Astrocyte of the hippocampus (primary cell): ENCODE data around the gene ACVR1B.

Source experiments
- DNase-seq: peaks from one replicate; pipeline ENCODE4 v3.0.0; 2011; ENCODE audit warnings: low read depth, low spot score

ACVR1B gene

DNA sequence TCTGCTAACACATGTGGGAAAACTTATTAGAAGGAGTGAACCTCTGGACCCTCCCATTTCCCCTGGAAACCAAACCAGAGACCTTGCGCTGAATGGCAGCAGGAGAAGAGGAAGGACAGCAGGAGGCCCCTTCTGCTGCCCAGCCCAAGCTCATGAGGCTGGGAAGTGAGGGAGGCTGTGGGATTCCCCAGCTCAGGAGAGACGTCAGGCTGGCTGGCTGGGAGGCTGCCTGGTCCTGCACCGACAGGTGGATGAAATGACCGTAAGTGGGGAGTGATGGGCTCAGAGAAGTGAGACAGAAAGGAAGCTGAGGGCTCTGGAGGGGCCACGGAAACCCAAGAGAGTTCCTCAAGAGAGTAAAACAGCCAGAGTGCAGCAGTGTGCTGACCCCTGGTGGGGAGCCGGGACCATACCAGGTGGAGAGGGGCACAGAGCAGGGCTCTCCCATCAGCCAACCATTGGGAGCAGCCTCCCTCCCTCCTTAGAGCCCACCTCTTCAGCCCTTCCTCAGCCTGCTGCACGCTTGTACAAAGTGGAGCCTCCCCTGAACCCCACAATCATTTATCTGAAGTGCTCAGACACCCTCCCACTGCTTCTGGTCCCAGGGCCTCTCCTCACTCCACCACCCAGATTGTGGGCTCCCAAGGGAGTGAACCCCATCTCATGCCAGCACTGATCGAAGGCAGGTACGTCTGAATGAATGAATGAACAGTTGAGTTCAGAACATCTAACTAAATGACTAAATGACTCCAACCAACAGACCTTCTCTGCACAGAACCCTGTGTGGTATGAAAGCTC, 69.2 kb downstream of the ACVR1B start:
- DNase-seq = peak; percentile 73

DNA sequence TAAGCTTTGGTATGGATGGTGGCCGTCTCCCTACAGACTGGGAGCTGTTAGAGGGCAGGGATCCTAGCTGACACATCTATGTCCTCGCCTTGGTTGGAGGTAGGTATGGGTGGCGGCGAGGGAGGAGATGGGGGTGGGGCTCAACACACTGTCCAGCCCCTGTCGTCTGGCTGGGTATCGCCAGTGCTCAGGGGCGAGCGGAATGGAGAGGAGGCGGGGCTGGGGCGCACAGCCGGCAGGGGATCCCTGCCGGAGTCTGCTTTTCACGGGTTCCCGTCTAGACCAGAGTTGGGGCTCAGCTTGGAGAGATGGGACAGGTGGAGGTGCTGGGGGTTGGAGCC, 71.3 kb downstream of the ACVR1B start:
- DNase-seq = no peak

DNA sequence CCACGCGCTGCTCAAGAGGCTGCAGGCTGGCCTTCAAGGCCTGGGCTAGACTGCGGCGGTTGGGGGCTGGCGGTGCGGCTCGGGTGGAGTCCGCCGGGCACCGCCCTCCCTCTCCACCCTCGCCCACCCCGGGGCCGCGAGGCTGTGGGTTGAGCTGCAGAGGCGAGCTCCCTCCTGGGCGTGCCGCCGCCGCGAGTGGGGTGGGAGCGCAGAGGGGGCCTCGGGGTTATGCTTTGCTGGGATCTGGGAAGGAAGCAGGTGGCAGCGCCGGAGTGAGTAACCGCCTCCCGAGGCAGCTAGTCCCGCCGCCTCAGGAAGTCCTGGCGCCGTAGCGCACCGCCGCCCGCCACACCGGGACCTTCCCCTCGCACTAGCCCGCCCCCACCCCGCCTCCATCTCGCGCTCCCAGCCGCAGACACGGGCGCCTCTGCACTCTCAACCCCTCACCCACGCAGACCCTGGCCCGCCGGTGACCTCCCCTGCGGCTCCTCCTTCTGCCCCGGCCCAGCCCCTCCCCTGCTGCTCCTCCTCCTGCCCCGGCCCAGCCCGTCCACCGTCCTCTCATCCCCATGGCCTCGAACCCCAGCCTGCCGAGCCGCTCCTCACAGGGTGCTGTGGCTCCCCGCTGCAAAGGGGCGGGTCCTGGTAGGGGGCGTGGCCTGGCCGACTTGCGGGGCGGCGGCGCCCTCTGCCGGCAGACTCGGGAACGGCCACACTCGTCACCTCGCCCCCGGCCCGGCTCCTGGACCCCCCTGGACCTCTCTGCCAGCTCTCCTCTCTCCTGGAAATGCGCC, 71.9 kb downstream of the ACVR1B start:
- DNase-seq = peak; percentile 87

DNA sequence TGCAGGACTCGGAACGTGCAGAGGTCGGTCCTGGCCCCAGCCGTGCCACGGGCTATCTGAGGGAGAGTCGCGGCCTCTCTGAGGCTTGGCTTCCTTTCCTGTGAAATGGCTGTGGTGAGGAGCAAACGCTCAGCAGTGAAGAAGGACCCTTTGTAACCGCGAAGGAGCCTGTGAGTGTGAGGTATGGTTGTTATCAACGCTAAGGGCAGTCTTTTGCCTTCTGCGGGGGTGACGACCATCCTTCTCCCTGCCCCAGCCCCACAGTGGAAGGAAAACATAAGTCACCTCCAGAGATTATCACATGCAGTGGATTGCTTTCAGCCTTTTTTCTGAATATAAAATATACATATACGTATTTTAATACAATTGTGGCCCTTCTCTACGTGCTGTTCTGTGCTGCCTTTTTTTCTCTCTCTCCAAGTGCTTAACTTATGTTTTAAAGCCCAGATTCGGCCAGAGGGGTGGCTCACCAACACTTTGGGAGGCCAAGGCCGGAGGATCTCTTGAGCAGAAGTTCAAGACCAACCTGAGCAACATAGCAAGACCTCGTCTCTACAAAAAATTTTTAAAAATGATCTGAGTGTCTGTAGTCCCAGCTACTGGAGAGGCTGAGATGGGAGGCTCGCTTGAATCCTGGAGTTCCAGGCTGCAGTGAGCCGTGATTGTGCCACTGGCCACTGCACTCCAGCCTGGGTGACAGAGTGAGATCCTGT, 72.6 kb downstream of the ACVR1B start:
- no peak for DNase-seq

DNA sequence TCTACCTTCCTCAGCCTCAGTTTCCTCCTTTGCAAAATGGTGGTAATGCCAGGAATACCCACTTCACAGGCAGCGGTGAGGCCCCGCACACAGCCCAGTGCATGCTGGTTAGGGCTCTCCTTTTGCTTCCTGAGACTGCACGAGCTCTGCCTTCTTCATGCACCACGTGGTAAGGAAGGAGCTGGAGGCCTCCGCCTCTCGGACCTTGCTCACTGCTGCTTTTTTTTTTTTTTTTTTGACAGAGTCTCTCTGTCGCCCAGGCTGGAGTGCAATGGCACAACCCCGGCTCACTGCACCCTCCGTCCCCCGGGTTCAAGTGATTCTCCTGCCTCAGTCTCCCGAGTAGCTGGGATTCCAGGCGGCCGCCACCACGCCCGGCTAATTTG, 73.3 kb downstream of the ACVR1B start:
- no peak for DNase-seq

DNA sequence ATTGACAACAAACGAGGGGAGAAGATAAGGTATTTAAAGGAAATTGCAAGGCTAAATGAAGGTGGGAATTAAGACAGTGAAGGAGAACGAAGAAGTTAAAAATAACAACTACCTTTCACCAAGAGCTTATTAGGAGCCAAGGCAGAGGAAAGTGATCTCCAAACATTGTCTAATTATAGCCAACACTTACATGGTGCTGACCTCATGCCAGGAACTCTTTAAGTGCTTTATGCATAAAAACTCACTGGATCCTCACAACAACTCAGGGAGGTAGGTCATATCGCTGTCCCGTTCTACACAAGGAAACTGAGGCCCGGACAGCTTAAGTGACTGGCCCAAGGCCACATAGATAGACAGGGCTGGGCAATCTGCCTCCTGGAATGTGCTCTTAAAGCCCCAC, 74.8 kb downstream of the ACVR1B start:
- DNase-seq = no peak

DNA sequence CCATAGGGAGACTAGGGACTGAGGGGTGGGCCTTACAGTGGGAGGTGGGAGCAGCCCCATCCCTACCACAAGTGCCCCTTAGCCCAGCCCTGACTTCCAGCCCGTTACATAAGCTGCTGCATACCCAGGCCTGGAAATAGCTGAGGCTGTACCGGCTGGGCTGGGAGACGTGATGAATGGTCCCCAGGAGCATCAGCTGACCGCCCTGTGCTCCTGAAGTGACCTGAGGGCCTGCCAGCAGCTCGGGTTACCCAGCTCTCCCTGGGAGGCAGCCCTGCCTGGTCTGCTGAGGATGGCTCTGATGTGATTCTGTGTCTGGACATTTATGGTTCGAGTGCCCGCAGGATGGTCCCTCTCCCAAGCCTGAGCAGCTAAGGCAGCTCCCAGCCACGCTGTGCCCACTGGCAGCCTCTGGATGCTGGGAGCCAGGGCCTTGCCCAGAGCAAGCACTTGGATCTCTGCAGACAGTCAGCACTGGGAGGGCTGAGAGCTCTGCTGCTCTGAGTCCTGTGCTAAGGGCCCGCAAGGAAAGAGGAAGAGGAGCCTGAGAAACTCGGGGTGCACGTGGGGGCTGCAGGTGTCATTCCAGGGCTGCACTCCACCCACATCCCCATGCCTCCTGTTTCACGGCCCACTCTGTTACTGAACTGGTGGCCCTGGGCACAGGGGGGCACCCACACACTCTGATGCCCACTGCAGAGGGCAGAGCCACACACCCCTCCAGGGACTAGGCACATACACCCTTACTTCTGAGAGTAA, 75.8 kb downstream of the ACVR1B start:
- no peak for DNase-seq

DNA sequence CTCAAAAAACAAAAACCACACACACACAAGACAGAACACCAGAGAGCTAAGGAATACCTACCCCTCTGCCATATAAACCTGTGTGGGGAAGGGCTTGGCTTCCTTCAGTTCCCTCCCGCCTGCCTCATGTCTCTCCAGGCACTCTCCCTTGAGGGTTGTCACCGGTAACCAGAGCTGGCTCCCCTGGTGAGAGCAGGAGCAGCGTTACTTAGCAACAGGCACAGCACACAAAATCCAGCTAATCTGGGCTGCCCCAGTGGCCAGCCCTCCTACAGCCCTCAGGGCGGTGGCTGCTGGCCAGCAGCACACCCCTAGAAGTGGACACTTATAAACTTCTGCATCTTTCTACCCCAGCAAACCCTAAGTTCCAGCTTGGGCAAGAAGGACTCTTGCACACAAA, 78.2 kb downstream of the ACVR1B start:
- DNase-seq = peak; percentile 82

DNA sequence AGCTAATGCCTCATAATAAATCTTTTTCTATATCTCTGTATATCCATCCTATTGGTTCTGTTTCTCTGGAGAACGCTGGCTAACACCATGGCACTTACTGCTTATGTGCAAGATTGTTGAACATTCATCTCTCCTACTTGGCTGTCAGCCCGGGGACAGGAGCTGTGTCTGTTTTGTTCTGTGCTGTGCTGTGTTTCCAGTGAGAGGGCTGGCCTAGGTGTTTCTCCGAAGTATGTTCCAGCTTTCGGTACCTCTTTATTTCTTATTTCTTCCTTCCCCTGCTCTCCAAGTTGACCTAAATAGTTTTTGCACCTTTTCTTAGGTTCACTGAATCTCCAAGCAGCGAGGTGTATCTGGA, 80.9 kb downstream of the ACVR1B start:
- DNase-seq = peak; percentile 84

DNA sequence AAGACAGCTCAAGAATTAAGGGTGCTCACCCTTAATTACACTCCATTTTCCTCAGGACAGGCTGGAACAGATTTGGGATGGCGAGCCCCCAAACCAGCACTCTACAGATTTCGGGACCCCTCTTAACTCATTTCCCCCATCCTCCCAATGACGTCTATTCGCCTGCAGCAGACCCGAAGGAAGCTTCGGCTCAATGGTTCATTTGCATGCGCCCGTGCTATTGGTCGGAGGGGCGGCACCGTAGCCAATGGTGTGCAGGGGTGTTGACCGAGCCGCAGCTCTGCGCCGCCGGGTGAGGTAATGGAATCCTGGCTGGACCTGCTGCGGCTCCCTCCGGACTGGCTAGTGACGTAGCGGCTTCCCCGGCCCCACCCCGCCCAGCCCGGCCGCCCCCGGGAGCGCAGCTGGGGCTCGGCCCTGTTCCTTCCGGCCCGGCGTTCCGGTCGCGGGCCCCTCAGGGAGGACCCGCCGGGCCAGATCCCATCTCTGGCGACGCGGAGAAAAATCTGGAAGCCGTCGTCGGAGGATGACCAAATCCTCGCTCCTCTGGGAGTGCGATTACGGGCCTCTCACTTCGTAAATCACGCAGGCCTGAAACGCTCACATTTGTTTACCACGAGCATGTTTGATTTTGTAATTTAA, 81.4 kb downstream of the ACVR1B start:
- peak; percentile 99 for DNase-seq

DNA sequence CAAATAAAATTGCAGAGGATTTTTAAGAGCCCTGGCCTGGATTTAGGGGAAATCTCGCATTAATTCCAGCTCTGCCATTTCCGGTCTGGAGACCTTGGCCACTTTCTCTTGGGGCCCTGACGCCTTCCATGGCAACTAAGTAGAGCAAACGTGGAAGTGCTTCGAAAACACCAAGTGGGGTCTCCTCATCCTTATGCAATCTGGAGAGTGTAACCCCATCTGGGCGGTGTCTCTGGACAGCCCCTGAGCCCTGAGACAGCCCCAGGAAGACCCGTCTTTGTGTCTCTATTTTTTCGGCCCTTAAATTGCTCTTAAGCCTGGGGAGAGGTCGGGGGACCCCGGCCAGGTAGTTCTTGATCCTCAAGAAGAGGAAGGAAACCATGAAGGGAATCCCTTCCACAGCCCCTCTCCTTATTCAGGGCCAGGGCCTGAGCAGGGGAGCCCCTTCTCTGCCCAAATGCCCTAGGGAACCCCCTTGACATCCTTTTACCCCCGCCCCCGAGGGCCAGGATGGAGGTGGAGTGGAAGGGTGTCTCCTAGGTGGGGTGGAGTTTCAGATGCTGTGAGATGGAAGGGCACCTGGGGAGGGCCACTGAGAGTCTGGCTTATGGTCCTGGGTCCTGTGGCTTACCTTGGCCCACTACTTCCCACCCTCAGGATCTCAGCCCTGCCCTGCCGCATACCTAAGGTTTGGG, 82.1 kb downstream of the ACVR1B start:
- no peak for DNase-seq

DNA sequence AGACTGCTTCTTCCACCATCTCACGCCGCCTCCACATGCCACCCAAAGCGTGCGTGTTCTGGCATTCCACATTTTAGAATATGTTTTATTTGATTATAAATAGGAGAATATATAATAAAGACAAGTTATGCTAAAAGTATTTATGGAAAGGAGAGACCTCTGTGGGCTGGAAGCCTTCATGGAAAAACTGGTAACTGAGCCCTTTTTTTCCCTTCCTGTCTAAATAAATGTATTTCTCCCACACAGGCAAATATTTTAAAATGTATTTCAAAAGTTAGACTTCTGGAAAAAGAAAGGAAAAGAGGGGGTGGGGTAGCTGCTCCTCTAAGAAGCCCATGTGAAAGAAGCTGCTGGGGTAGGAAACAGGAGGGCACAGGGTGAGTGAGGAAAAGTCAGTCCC, 83.7 kb downstream of the ACVR1B start:
- no peak for DNase-seq

DNA sequence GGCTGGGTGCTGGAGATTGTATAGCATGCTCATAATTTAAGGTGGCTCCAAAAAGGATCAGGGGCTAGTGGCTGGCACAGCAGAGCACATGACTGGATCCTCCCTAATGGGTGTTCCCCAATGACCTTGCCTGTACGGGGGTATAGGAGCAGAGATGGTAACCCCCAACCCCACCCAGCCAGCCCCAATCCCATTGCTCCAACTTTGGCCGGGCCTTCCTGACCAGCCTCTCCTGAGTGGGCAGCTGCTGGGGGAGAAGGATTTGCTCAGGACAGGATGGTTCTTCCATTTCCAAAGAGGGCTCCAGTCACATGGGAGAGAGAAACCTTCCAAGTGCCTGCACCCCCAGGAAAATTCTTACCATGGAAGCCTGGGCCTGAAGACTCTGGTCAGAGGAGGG, 84.4 kb downstream of the ACVR1B start:
- DNase-seq = no peak

DNA sequence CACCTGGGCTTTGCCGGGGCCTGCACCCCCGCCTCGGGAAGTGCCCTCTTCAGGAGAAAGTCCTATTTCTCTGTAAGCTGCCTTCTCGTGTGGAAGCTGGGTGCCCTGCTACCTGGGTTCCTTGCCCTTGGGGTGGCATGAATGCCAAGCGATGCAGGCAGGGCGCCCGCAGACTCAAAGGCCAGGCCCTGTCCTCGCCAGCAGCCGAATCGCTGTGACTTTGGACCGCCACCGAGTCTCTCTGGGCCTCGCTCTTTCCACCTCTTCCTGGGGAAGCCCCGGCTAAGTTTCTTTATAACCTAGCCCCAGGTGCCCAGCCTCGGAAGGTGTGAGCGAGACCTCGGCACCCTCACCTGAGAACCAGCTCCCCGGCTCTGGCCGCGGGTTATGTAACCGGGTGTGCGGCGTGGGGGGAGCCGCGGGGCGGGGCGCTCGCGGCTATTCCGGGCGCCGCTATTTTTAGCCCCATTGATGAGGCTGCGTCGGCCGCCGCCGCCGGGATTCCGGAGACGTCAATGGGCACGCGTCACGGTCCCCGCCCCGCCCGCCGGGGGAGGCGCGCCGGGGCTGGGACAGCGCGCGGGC, 85.2 kb downstream of the ACVR1B start:
- DNase-seq = peak; percentile 95

DNA sequence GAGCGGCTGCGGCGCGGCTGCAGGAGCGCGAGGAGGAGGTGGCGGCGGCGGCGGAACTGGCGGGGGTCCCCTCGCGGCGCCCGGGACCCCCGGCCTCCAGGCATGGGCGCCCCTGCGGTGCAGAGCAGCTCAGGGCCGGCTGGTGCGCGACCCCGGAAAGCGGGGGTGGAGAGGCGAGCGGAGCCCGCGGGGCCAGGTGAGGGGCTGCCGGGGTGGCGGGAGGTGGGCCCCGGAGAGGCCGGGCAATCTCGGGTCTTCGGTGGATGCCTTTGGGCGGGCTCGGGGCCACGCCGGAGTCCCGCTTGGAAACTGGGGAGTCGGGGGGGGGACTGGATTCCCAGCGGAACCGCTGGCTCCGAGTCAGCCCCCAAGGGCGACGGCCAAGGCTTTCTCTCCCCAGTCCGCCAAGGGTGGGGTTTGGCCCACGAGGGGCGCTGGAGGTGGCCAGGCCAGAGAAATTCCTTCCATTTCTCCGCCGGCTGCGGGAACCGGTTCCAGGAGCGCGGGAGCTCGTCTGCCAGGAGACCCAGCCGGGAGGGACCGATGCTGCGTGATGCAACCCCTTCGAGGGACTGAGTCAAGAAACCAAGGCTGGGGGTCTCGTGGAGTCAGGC, 85.9 kb downstream of the ACVR1B start:
- DNase-seq = peak; percentile 82

DNA sequence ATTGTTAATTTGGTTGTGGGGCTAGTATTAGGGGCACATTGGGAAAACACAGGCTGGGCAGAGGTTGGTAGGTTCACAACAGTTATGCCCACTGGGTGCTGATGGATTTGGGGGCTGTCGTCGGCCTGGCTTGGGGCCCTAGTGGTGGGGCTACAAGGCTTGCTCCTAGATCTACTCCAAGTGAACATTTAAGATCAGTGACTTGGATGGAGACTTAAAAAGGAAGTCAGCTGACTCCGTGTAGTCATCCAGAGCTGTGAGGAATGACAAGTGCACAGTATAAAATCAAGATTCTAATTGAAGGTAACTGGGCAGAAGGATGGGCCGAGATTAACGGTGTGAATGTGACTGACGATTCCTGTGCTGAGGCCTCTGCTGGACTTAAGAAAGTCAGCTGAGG, 86.9 kb downstream of the ACVR1B start:
- DNase-seq = no peak

DNA sequence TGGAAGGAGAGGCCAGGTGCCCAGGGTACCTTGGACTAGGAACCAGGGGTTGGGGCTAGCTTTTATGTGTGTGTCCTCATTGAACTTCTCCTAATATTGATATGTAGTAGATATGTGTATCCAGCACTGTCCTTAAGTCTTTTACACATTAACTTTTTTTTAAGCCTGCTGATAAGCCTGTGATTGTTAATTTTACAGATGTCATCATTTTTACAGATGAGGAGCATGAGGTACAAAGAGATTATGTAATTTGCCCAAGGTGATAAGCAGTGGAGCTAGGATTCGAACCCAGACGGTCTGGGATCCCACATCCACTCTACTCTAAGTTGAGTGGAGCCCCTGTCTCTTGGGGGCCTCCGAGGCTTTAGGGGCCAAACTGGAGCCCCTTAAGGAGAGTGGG, 89.5 kb downstream of the ACVR1B start:
- DNase-seq = no peak

DNA sequence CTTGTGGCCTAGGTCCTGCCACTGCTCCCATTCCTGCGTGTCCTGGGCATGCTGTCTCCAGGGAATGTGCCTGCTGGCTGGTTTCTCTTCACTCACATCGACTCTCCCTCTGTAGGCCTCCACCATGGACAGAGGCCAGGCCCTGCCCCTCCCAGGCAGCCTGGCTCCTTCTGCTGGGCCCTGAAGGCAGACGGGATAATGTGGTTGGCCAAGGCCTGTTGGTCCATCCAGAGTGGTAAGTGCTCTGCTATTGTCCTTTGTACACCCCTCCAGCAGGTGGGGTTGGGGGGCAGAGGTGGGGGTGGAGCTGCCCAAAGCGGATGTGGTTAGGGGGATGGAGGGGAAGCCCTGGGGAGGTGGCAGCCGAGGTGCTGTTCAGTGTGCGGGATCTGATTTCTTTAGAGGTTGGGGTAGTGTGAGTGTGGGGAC, 90.2 kb downstream of the ACVR1B start:
- DNase-seq = peak; percentile 80

DNA sequence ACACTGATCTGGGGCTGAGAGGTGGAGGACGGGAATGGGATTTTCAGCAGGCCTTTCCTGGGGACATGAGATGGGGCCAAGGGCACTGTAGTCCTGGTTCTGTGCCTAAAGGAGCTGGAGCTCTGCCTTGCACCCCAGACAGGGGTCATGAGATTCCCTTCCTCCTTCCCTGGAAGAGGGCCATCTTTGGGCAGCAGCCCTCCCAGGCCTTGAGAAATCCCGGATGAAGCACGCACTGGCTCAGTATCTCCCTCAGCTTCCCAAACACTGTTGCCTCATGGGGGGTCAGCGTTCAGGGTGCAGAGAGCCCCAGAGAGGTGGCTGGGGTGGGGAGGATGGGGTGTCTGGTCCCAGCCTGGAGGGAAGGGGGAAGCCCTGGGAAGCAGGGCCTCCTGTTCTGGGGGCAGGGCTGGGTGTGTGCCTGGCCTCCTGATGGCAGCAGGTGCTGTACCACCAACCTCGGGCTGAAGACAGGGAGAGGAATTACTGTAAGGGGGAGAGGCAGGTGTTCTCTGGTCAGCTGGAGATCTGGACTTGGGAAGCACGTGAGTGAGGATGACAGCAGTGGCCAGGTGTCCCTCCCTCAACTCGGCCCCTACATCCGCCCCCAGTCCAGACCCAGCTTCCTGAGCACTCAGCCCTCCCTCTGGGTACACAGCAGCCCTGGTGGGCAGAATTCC, 91.3 kb downstream of the ACVR1B start:
- no peak for DNase-seq
